ENCODE data around the gene ARHGAP45. TPM values are rescaled to one million over a fixed set of nuclear protein-coding genes. Genes with fewer than 3 reads are reported as not detected.

The ARHGAP45 gene, protein sequence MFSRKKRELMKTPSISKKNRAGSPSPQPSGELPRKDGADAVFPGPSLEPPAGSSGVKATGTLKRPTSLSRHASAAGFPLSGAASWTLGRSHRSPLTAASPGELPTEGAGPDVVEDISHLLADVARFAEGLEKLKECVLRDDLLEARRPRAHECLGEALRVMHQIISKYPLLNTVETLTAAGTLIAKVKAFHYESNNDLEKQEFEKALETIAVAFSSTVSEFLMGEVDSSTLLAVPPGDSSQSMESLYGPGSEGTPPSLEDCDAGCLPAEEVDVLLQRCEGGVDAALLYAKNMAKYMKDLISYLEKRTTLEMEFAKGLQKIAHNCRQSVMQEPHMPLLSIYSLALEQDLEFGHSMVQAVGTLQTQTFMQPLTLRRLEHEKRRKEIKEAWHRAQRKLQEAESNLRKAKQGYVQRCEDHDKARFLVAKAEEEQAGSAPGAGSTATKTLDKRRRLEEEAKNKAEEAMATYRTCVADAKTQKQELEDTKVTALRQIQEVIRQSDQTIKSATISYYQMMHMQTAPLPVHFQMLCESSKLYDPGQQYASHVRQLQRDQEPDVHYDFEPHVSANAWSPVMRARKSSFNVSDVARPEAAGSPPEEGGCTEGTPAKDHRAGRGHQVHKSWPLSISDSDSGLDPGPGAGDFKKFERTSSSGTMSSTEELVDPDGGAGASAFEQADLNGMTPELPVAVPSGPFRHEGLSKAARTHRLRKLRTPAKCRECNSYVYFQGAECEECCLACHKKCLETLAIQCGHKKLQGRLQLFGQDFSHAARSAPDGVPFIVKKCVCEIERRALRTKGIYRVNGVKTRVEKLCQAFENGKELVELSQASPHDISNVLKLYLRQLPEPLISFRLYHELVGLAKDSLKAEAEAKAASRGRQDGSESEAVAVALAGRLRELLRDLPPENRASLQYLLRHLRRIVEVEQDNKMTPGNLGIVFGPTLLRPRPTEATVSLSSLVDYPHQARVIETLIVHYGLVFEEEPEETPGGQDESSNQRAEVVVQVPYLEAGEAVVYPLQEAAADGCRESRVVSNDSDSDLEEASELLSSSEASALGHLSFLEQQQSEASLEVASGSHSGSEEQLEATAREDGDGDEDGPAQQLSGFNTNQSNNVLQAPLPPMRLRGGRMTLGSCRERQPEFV
- total RNA-seq: 10 to 100 TPM; 33.9 to 64.3 (median 58.8) TPM
- long read RNA-seq, donor 1, full-length matches to known transcripts: 40 of 78 reads
- long read RNA-seq, donor 1, partial matches to known transcripts: 26 of 78 reads
- long read RNA-seq, donor 1, other reads (novel, unspliced or antisense): 12 of 78 reads
- long read RNA-seq, donor 2, full-length matches to known transcripts: 15 of 23 reads
- long read RNA-seq, donor 2, partial matches to known transcripts: 2 of 23 reads
- long read RNA-seq, donor 2, other reads (novel, unspliced or antisense): 6 of 23 reads

DNA sequence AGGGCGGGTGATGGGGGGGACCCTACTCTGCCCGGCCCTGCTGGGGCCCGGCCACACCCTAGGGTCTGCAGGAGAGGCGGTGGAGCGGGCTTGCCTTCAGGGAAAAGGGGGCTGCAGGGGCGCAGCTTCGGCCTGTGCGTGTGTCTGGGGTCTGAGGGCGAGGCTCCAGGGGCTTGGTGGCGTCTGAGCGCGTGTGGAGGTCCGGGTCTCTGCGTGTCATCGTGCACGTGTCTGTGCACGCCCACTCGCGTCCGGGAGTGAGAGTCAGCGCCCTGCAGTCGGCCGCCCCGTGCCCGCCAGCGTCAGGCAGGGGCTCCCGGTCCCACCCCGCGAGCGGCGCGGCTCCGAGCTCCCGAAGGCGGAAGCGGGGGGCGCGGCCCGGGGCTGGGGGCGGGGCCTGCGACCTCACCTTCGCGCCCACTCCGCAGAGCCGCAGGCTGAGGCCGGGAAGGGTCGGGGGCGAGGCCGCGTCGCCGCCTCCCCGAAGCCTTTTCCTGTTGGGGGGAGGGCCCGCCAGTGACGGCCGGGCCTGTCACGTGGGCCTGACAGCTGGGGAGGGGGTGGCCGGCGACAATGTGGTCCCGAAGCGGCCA, at the start of gene ARHGAP45:
TSS of gene ARHGAP45 (plus strand) at position 420 of the 593 bp plus-strand sequence. CDS start 239 bp downstream, outside the sequence.
- peak; percentile 26 for ATAC-seq
- Histone ChIP-seq H3K36me3 (ENCODE audit: low read depth) (no peaks in the 10 kb centered on the region), H3K4me1 (ENCODE audit: low read depth) (peaks cover 44% of the 10 kb centered on the region), H3K4me3 (peak within 1 kb of the TSS; percentile 40), H3K9me3 (no peaks in the 10 kb centered on the region)
- DNase-seq: peak; percentile 56 to 89 (median 78)
- no peak for TF ChIP-seq CTCF (IDR thresholded peaks at IDR 0.05)
- intact Hi-C loops (cut with DNase I, micrococcal nuclease): no loop called here

- no peaks in the 10 kb centered on the region for H3K9me3 ChIP-seq
- no peak overlapping the region for H3K4me3 ChIP-seq
- no peak for ATAC-seq
- no peak for TF ChIP-seq CTCF (IDR thresholded peaks at IDR 0.05)
- H3K36me3 ChIP-seq (ENCODE audit: low read depth): no peaks in the 10 kb centered on the region
- DNase-seq: peak in 1 of 3 donors; percentile 35
- intact Hi-C loops (cut with DNase I, micrococcal nuclease): no loop called here
- peaks cover 47% of the 10 kb centered on the region for H3K4me1 ChIP-seq (ENCODE audit: low read depth)
Measured at GRCh38 chr19:1017906-1018305, 49.1 kb upstream of the ARHGAP45 start.

DNA sequence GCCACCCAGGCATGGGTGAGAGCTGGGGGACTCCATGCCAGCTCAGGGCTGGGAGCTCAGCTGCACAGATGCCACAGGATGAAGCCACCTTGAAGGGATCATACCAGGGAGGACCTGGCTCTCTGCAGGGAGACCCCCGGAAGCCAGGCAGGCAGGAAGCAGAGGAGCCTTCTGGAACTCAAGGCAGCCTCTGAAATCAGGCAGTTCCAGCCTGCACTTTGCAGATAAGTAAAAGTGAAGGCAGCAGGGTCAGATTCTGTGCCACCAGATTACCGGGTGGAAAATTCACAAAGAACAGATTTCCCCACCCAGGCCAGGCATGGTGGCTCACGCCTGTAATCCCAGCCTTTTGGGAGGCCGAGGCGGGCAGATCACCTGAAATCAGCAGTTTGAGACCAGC, 48.6 kb upstream of the ARHGAP45 start:
- ATAC-seq (no peak), DNase-seq (no peak)
- peaks cover 47% of the 10 kb centered on the region for H3K4me1 ChIP-seq (ENCODE audit: low read depth)
- H3K36me3 ChIP-seq (ENCODE audit: low read depth): no peaks in the 10 kb centered on the region
- H3K9me3 ChIP-seq: no peaks in the 10 kb centered on the region
- TF ChIP-seq CTCF (IDR thresholded peaks at IDR 0.05): no peak
- intact Hi-C loops (cut with DNase I, micrococcal nuclease): no loop called here
- no peak overlapping the region for H3K4me3 ChIP-seq

DNA sequence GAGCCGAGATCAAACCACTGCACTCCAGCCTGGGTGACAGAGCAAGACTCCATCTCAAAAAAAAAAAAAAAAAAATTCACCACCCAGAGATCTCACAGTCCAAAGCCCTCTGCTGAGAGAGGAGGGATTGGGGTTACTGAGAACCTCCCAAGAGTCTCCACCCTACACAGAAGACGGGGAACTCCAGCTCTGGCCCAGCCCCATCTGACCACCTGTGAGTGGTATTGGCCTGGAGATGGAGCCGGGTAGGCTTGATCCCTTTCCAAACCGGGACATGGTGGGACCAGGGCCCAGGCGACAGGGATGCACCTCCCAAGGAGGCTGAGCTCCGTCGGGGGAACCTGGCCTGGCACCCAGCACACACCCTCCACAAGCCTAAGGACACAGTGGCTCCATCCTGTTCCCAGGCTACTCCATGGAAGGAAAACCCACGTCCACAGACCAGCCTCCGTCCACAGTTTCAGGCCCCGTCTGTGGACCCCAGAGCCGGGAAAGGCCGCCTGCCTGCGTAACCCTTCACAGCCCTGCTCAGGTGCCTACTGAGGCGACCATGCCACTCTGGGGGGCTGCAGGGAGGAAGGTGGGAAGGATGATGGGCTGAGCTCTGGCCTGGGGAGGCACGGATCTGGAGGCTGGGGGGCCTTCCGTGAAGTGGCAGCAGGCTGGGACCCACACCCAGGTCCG, 47.9 kb upstream of the ARHGAP45 start:
- Histone ChIP-seq H3K9me3 (no peaks in the 10 kb centered on the region), H3K36me3 (ENCODE audit: low read depth) (no peaks in the 10 kb centered on the region), H3K4me1 (ENCODE audit: low read depth) (peaks cover 47% of the 10 kb centered on the region), H3K4me3 (no peak overlapping the region)
- no peak for TF ChIP-seq CTCF (IDR thresholded peaks at IDR 0.05)
- no peak for ATAC-seq
- intact Hi-C loops (cut with DNase I, micrococcal nuclease): no loop called here
- DNase-seq: peak in 1 of 3 donors; percentile 41
